Natural killer cell (primary cell): ENCODE measurements around the gene MTCH1. TPM values are rescaled to one million over a fixed set of nuclear protein-coding genes. Genes with fewer than 3 reads are reported as not detected.

Experiments
- ATAC-seq, 3 donors: fragments of 150-1000 bp in 2 of 3; fragments of 200-7000 bp in 1 of 3; cut with Tn5 transposase; 1 replicate in 1 of 3; 2 replicates in 2 of 3; pipeline ENCODE4 v1.10.0; 2021; ENCODE audit warnings: mild to moderate bottlenecking in 2 of 3, moderate library complexity in 2 of 3
- DNase-seq, 2 donors: peaks; one replicate each; pipeline versions ENCODE4 v3.0.0 to v3.0.0-alpha.2; 2013 to 2021; ENCODE audit warnings: mixed read lengths in 1 of 2
- H3K27ac ChIP-seq: one replicate; pipeline ENCODE4 v1.5.1; 2013; ENCODE audit warnings: mild to moderate bottlenecking, low read length
- H3K27me3 ChIP-seq: one replicate; pipeline ENCODE4 v1.6.1; 2013; ENCODE audit warnings: low read length; ENCODE audit not compliant: control insufficient read depth, insufficient read depth
- H3K36me3 ChIP-seq: one replicate; pipeline ENCODE4 v1.6.1; 2013; ENCODE audit warnings: low read length; ENCODE audit not compliant: control insufficient read depth, insufficient read depth
- H3K4me1 ChIP-seq: one replicate; pipeline ENCODE4 v1.6.1; 2013; ENCODE audit warnings: low read length; ENCODE audit not compliant: control insufficient read depth, insufficient read depth
- H3K4me3 ChIP-seq: one replicate; pipeline ENCODE4 v1.5.1; 2013; ENCODE audit warnings: low read length
- H3K9me3 ChIP-seq: one replicate; pipeline ENCODE4 v1.6.1; 2013; ENCODE audit warnings: low read length; ENCODE audit not compliant: control insufficient read depth, insufficient read depth
- H3K27ac Mint-ChIP-seq, 2 donors: one replicate each; pipeline ENCODE4 v1.8.0; 2022; ENCODE audit warnings: mild to moderate bottlenecking in 2 of 2, mixed read lengths in 2 of 2, moderate library complexity in 1 of 2
- H3K27me3 Mint-ChIP-seq, 2 donors: one replicate each; pipeline ENCODE4 v1.8.0; 2022; ENCODE audit warnings: low read depth in 2 of 2, mixed read lengths in 2 of 2
- H3K36me3 Mint-ChIP-seq: one replicate; pipeline ENCODE4 v1.8.0; 2022; ENCODE audit warnings: mixed read lengths
- H3K4me1 Mint-ChIP-seq, 2 donors: one replicate each; pipeline ENCODE4 v1.8.0; 2022; ENCODE audit warnings: mixed read lengths in 2 of 2
- H3K4me3 Mint-ChIP-seq: one replicate; pipeline ENCODE4 v1.8.0; 2022; ENCODE audit warnings: mild to moderate bottlenecking, moderate library complexity, mixed read lengths
- H3K9me3 Mint-ChIP-seq, 2 donors: one replicate each; pipeline ENCODE4 v1.8.0; 2022; ENCODE audit warnings: mixed read lengths in 2 of 2
- WGBS: methylation state at CpG from one replicate; pipeline ENCODE4 v1.1.7; 2013; ENCODE audit warnings: missing lambda C conversion rate; ENCODE audit not compliant: insufficient coverage; 5-methylcytosine and 5-hydroxymethylcytosine counted together
- intact Hi-C: fragments of 100-400 bp; cut with micrococcal nuclease; formaldehyde crosslinking; loops from one replicate; pipeline ENCODE4 v1.14.2; 2022
- total RNA-seq, 4 donors: library from RNA; stranded (reverse); fragments of 120-200 nt in 1 of 4; gene quantifications; one replicate each; pipeline versions ENCODE4 v1.2.3 to v1.2.4, GENCODE V29; 2013 to 2022
- TF ChIP-seq, protein P1 (sequence below): fragments of 200-600 bp; IDR thresholded peaks from one replicate; pipeline ENCODE4 v1.8.0; 2022; ENCODE audit warnings: antibody characterized with exemption

The MTCH1 gene
- total RNA-seq, 3 donors from 2014 or later (not counting 1 experiment from before 2014, with no cell fraction given), result 158 to 180 (median 162) TPM

GRCh38 chr6:37015532-37015931 is 29.5 kb upstream of the MTCH1 start:
- no peak overlapping the region for H3K27ac Mint-ChIP-seq

GRCh38 chr6:37014667-37015066 is 28.7 kb upstream of the MTCH1 start:
- H3K36me3 Mint-ChIP-seq, result no peaks in the 10 kb centered on the region
- H3K27ac Mint-ChIP-seq, result no peak overlapping the region
- WGBS, result 87% methylated on average over 12 of the region's 12 CpGs
- TF ChIP-seq, protein P1, sequence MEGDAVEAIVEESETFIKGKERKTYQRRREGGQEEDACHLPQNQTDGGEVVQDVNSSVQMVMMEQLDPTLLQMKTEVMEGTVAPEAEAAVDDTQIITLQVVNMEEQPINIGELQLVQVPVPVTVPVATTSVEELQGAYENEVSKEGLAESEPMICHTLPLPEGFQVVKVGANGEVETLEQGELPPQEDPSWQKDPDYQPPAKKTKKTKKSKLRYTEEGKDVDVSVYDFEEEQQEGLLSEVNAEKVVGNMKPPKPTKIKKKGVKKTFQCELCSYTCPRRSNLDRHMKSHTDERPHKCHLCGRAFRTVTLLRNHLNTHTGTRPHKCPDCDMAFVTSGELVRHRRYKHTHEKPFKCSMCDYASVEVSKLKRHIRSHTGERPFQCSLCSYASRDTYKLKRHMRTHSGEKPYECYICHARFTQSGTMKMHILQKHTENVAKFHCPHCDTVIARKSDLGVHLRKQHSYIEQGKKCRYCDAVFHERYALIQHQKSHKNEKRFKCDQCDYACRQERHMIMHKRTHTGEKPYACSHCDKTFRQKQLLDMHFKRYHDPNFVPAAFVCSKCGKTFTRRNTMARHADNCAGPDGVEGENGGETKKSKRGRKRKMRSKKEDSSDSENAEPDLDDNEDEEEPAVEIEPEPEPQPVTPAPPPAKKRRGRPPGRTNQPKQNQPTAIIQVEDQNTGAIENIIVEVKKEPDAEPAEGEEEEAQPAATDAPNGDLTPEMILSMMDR, result no peak
- H3K9me3 Mint-ChIP-seq, result no peaks in the 10 kb centered on the region
- peaks cover 12 to 17% of the 10 kb centered on the region in 2 donors for H3K4me1 Mint-ChIP-seq
- no peak overlapping the region for H3K27ac ChIP-seq
- no peaks in the 10 kb centered on the region for H3K27me3 Mint-ChIP-seq
- peaks cover 17% of the 10 kb centered on the region for H3K4me1 ChIP-seq
- ATAC-seq (no peak), DNase-seq (no peak)
- H3K9me3 ChIP-seq, result no peaks in the 10 kb centered on the region
- no peaks in the 10 kb centered on the region for H3K27me3 ChIP-seq
- peaks cover 9% of the 10 kb centered on the region for H3K36me3 ChIP-seq
- intact Hi-C loops, result no loop called here
- no peak overlapping the region for H3K4me3 Mint-ChIP-seq
- no peak overlapping the region for H3K4me3 ChIP-seq

More at GRCh38 chr6:37015532-37015931, 29.5 kb upstream of the MTCH1 start:
- Mint-ChIP-seq H3K4me1 (peaks cover 12 to 17% of the 10 kb centered on the region in 2 donors), H3K9me3 (no peaks in the 10 kb centered on the region), H3K36me3 (no peaks in the 10 kb centered on the region), H3K27me3 (no peaks in the 10 kb centered on the region), H3K4me3 (no peak overlapping the region)
- DNase-seq (no peak), ATAC-seq (no peak)
- Histone ChIP-seq H3K27ac (no peak overlapping the region), H3K4me1 (peaks cover 17% of the 10 kb centered on the region), H3K36me3 (peaks cover 7% of the 10 kb centered on the region), H3K27me3 (no peaks in the 10 kb centered on the region), H3K4me3 (no peak overlapping the region), H3K9me3 (no peaks in the 10 kb centered on the region)
- intact Hi-C loops, result no loop called here
- TF ChIP-seq, protein P1, result no peak
- 94% methylated on average over 8 of the region's 9 CpGs for WGBS

DNA sequence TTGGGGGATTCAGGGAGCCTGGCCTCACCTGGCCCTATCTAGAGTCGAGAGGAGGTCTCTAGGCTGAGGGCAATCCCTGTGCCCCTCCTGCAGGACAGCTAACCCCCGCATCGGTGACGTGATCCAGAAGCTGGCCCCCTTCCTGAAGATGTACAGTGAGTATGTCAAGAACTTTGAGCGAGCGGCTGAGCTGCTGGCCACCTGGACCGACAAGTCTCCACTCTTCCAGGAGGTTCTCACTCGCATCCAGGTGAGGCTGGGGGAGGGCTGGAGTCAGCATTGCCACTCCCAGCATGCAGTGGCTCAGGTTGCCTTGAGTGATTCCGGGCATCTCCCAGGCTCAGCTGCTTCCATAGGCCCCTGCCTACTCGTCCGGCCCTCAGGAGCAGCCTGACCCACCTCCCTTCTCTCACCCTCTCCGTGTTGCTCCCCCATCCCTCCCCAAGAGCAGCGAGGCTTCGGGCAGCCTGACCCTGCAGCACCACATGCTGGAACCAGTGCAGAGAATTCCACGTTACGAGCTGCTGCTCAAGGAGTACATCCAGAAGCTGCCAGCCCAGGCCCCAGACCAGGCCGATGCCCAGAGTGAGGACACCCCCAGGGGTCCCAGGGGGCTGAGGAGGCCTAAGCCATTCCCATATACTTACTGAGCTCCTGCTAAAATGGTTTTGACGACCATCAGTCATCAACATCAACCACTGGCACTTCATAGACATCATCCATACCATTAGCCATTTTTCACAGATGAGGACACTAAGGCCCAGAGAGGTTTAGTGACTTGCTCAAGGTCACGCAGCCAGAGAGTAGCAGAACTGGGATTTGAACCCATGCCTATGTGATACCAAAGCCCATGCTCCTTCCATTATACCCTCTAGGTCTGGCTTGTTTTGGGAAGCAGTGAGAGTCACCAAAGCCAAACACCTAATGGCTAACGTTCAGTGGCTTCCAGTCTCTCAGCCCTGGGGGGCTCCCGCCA is 27.8 kb upstream of the MTCH1 start:
- ATAC-seq (no peak), DNase-seq (no peak)
- H3K4me1 Mint-ChIP-seq, result peaks cover 7 to 12% of the 10 kb centered on the region in 2 donors
- H3K36me3 Mint-ChIP-seq, result no peaks in the 10 kb centered on the region
- peaks cover 7% of the 10 kb centered on the region for H3K36me3 ChIP-seq
- no peaks in the 10 kb centered on the region for H3K9me3 ChIP-seq
- no peak overlapping the region for H3K4me3 Mint-ChIP-seq
- no peaks in the 10 kb centered on the region for H3K27me3 ChIP-seq
- no peak overlapping the region for H3K4me3 ChIP-seq
- no peak overlapping the region for H3K27ac ChIP-seq
- 94% methylated on average over 21 of the region's 21 CpGs for WGBS
- no peak overlapping the region for H3K27ac Mint-ChIP-seq
- TF ChIP-seq, protein P1, result no peak
- peaks cover 14% of the 10 kb centered on the region for H3K4me1 ChIP-seq
- intact Hi-C loops, result no loop called here
- no peaks in the 10 kb centered on the region for H3K27me3 Mint-ChIP-seq
- no peaks in the 10 kb centered on the region for H3K9me3 Mint-ChIP-seq
